Loucy (cell line): ENCODE data around the gene MTHFD1.

ENCODE experiments used
- EZH2phosphoT487 ChIP-seq: fragments of 200-600 bp; IDR thresholded peaks from 2 replicates; pipeline ENCODE4 v1.6.1; 2018; ENCODE audit warnings: antibody characterized with exemption, mild to moderate bottlenecking, moderate library complexity, borderline replicate concordance
- TF ChIP-seq, protein P1 (sequence below): fragments of 200-600 bp; sonication (generic); conservative IDR thresholded peaks from 2 replicates; pipeline ENCODE4 v1.5.1; 2014; ENCODE audit warnings: mild to moderate bottlenecking, antibody characterized with exemption, low read length

DNA sequence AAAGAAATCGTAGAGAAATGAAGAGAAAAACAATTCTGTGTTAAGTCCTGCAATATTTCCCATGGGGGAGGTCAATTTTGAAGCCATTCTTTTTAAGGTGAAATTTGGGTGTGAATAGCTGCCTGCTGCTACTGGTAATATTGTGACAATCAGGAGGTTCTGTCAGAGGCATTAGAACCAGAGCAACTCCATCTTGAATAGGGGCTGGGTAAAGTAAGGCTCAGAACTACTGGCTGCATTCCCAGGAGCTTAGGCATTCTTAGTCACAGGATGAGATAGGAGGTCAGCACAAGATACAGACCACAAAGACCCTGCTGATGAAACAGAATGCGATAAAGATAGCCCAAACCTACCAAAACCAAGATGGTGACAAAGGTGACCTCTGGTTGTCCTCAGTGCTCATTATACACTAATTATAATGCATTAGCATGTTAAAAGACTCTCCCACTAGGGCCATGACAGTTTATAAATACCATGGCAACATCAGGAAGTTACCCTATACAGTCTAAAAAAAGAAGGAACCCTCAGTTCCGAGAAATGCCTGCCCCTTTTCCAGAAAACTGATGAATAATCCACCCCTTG is 24.8 kb upstream of the MTHFD1 start:
- TF ChIP-seq, protein P1, sequence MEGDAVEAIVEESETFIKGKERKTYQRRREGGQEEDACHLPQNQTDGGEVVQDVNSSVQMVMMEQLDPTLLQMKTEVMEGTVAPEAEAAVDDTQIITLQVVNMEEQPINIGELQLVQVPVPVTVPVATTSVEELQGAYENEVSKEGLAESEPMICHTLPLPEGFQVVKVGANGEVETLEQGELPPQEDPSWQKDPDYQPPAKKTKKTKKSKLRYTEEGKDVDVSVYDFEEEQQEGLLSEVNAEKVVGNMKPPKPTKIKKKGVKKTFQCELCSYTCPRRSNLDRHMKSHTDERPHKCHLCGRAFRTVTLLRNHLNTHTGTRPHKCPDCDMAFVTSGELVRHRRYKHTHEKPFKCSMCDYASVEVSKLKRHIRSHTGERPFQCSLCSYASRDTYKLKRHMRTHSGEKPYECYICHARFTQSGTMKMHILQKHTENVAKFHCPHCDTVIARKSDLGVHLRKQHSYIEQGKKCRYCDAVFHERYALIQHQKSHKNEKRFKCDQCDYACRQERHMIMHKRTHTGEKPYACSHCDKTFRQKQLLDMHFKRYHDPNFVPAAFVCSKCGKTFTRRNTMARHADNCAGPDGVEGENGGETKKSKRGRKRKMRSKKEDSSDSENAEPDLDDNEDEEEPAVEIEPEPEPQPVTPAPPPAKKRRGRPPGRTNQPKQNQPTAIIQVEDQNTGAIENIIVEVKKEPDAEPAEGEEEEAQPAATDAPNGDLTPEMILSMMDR, result no peak
- no peak for TF ChIP-seq EZH2phosphoT487
